T-cell (primary cell): ENCODE results near the gene UNC5A. TPM values are rescaled to one million over a fixed set of nuclear protein-coding genes. Genes with fewer than 3 reads are reported as not detected.

Experiments used
- ATAC-seq, 4 experiments: fragments of 200-7000 bp in 3 of 4; fragments of 150-1000 bp in 1 of 4; cut with Tn5 transposase; replicated peaks in 1 of 4; 1 replicate in 3 of 4; 2 replicates in 1 of 4; pipeline ENCODE4 v1.10.0; 2021; ENCODE audit warnings: moderate library complexity in 3 of 4, mild to moderate bottlenecking in 2 of 4, moderate number of reproducible peaks in 1 of 4
- CTCF ChIA-PET, 2 donors: fragments of 300-600 bp; sonication (Branson Sonifier 250); formaldehyde crosslinking; loops; one replicate each; lab custom pipeline; 2022; ENCODE audit warnings: antibody characterized with exemption in 2 of 2; lab: Charles Lee
- POLR2A ChIA-PET, 2 donors: fragments of 300-600 bp; sonication (Branson Sonifier 250); formaldehyde crosslinking; loops; one replicate each; lab custom pipeline; 2022; ENCODE audit warnings: antibody characterized with exemption in 2 of 2; lab: Charles Lee
- DNase-seq, 35 experiments: peaks; one replicate each; pipeline versions ENCODE4 v3.0.0 to v3.0.0-alpha.2; 2013 to 2023
- H3K27ac ChIP-seq: one replicate; pipeline ENCODE4 v1.5.1; 2013; ENCODE audit warnings: low read length
- H3K27me3 ChIP-seq, 2 experiments: replicated peaks in 1 of 2; 1 replicate in 1 of 2; 2 replicates in 1 of 2; pipeline versions ENCODE4 v1.6.1 to v1.7.0; 2013; ENCODE audit warnings: low read length in 1 of 2, mixed read lengths in 1 of 2; ENCODE audit not compliant: control insufficient read depth in 2 of 2, insufficient read depth in 2 of 2; ENCODE audit errors: extremely low read depth in 1 of 2
- H3K36me3 ChIP-seq, 2 donors: 1 replicate in 1 of 2; 2 replicates in 1 of 2; pipeline versions ENCODE4 v1.6.1 to v1.7.0; 2013; ENCODE audit warnings: low read length in 1 of 2; ENCODE audit not compliant: control insufficient read depth in 2 of 2, insufficient read depth in 1 of 2; ENCODE audit errors: extremely low read depth in 1 of 2
- H3K4me1 ChIP-seq, 2 experiments: 1 replicate in 1 of 2; 2 replicates in 1 of 2; pipeline versions ENCODE4 v1.6.1 to v1.7.0; 2013; ENCODE audit warnings: low read length in 2 of 2, mixed read lengths in 1 of 2; ENCODE audit not compliant: insufficient read depth in 2 of 2, control insufficient read depth in 1 of 2; ENCODE audit errors: extremely low read depth in 1 of 2
- H3K4me3 ChIP-seq, 2 donors: 1 replicate in 1 of 2; 2 replicates in 1 of 2; pipeline versions ENCODE4 v1.5.1 to v1.7.0; 2013; ENCODE audit warnings: mild to moderate bottlenecking in 2 of 2, low read length in 1 of 2, moderate library complexity in 1 of 2; ENCODE audit not compliant: control insufficient read depth in 1 of 2; ENCODE audit errors: extremely low read depth in 1 of 2
- H3K9me3 ChIP-seq: 2 replicates; pipeline ENCODE4 v1.7.0; 2013
- H3K27ac Mint-ChIP-seq, 2 donors: one replicate each; pipeline ENCODE4 v1.8.0; 2020 to 2021; ENCODE audit warnings: mild to moderate bottlenecking in 2 of 2, mixed read lengths in 2 of 2
- H3K27me3 Mint-ChIP-seq, 2 donors: one replicate each; pipeline ENCODE4 v1.8.0; 2021 to 2022; ENCODE audit warnings: mixed read lengths in 2 of 2
- H3K36me3 Mint-ChIP-seq: one replicate; pipeline ENCODE4 v1.8.0; 2021; ENCODE audit warnings: mixed read lengths
- H3K4me1 Mint-ChIP-seq, 3 donors: one replicate each; pipeline ENCODE4 v1.8.0; 2020 to 2022; ENCODE audit warnings: mixed read lengths in 3 of 3, mild to moderate bottlenecking in 1 of 3
- H3K4me3 Mint-ChIP-seq, 3 donors: one replicate each; pipeline ENCODE4 v1.8.0; 2020 to 2022; ENCODE audit warnings: mild to moderate bottlenecking in 3 of 3, mixed read lengths in 3 of 3, moderate library complexity in 3 of 3
- H3K9me3 Mint-ChIP-seq, 3 donors: one replicate each; pipeline ENCODE4 v1.8.0; 2020 to 2022; ENCODE audit warnings: mixed read lengths in 3 of 3
- WGBS: methylation state at CpG from one replicate; pipeline ENCODE4 v1.1.5; 2013; ENCODE audit warnings: missing lambda C conversion rate; ENCODE audit not compliant: insufficient coverage; 5-methylcytosine and 5-hydroxymethylcytosine counted together
- total RNA-seq, 35 experiments: library from RNA in 6 of 35; stranded (reverse) in 6 of 35; fragments of 120-200 nt in 1 of 35; gene quantifications; one replicate each; pipeline versions ENCODE4 v1.2.1 to v1.2.4 and lab custom pipeline; 2013 to 2026

Gene UNC5A
- total RNA-seq, 5 donors from 2014 or later (not counting 1 experiment from before 2014, with no cell fraction given): not detected

- no peak overlapping the region for H3K27ac ChIP-seq
- H3K4me1 ChIP-seq: no peaks in the 10 kb centered on the region
- peaks cover 32 to 53% of the 10 kb centered on the region in 2 donors for H3K27me3 Mint-ChIP-seq
- H3K9me3 ChIP-seq: no peaks in the 10 kb centered on the region
- no peak for DNase-seq
- ChIA-PET CTCF (no interaction called here), POLR2A (no interaction called here)
- 38% methylated on average over 20 of the region's 24 CpGs for WGBS
- H3K4me1 Mint-ChIP-seq: no peaks in the 10 kb centered on the region
- H3K9me3 Mint-ChIP-seq: no peaks in the 10 kb centered on the region
- H3K27ac Mint-ChIP-seq: no peak overlapping the region
- ATAC-seq: no peak
- H3K4me3 ChIP-seq: no peak overlapping the region
- no peaks in the 10 kb centered on the region for H3K36me3 Mint-ChIP-seq
- H3K4me3 Mint-ChIP-seq: no peak overlapping the region
- peaks cover 0 to 77% of the 10 kb centered on the region in 2 experiments for H3K27me3 ChIP-seq
- no peaks in the 10 kb centered on the region for H3K36me3 ChIP-seq
Observed at GRCh38 chr5:176846335-176847140, 36.2 kb downstream of the UNC5A start.

- no peak overlapping the region for H3K4me3 ChIP-seq
- H3K4me1 Mint-ChIP-seq: no peaks in the 10 kb centered on the region
- no peaks in the 10 kb centered on the region for H3K9me3 ChIP-seq
- DNase-seq: no peak
- no peak overlapping the region for H3K4me3 Mint-ChIP-seq
- 60% methylated on average over 11 of the region's 18 CpGs for WGBS
- peaks cover 0 to 83% of the 10 kb centered on the region in 2 experiments for H3K27me3 ChIP-seq
- H3K9me3 Mint-ChIP-seq: no peaks in the 10 kb centered on the region
- no peak overlapping the region for H3K27ac ChIP-seq
- no peaks in the 10 kb centered on the region for H3K4me1 ChIP-seq
- POLR2A ChIA-PET: no interaction called here
- no peak for ATAC-seq
- no peaks in the 10 kb centered on the region for H3K36me3 Mint-ChIP-seq
- H3K36me3 ChIP-seq: no peaks in the 10 kb centered on the region
- peaks cover 29 to 55% of the 10 kb centered on the region in 2 donors for H3K27me3 Mint-ChIP-seq
- no peak overlapping the region for H3K27ac Mint-ChIP-seq
- CTCF ChIA-PET: no interaction called here
Observed at GRCh38 chr5:176847148-176847547, 36.8 kb downstream of the UNC5A start.

GRCh38 chr5:176847726-176848290 lies 37.4 kb downstream of the UNC5A start:
- Mint-ChIP-seq H3K4me1 (no peaks in the 10 kb centered on the region), H3K27me3 (peaks cover 31 to 58% of the 10 kb centered on the region in 2 donors)

GRCh38 chr5:176848651-176849050 lies 38.3 kb downstream of the UNC5A start:
- 86% methylated on average over 13 of the region's 13 CpGs for WGBS
- no peaks in the 10 kb centered on the region for H3K36me3 ChIP-seq
- DNase-seq (no peak), ATAC-seq (no peak)
- ChIA-PET POLR2A (no interaction called here), CTCF (no interaction called here)
- H3K4me1 Mint-ChIP-seq: no peaks in the 10 kb centered on the region
- H3K27ac Mint-ChIP-seq: no peak overlapping the region
- no peaks in the 10 kb centered on the region for H3K9me3 Mint-ChIP-seq
- no peak overlapping the region for H3K4me3 Mint-ChIP-seq
- no peaks in the 10 kb centered on the region for H3K9me3 ChIP-seq
- peaks cover 0 to 84% of the 10 kb centered on the region in 2 experiments for H3K27me3 ChIP-seq
- H3K4me1 ChIP-seq: no peaks in the 10 kb centered on the region
- H3K27ac ChIP-seq: no peak overlapping the region
- no peaks in the 10 kb centered on the region for H3K36me3 Mint-ChIP-seq
- H3K27me3 Mint-ChIP-seq: peaks cover 32 to 55% of the 10 kb centered on the region in 2 donors
- no peak overlapping the region for H3K4me3 ChIP-seq

More at GRCh38 chr5:176847726-176848290, 37.4 kb downstream of the UNC5A start:
- Mint-ChIP-seq H3K36me3 (no peaks in the 10 kb centered on the region), H3K9me3 (no peaks in the 10 kb centered on the region), H3K4me3 (no peak overlapping the region), H3K27ac (no peak overlapping the region)
- POLR2A ChIA-PET: no interaction called here
- Histone ChIP-seq H3K36me3 (no peaks in the 10 kb centered on the region), H3K27me3 (peaks cover 0 to 83% of the 10 kb centered on the region in 2 experiments), H3K4me3 (no peak overlapping the region), H3K4me1 (no peaks in the 10 kb centered on the region), H3K27ac (no peak overlapping the region), H3K9me3 (no peaks in the 10 kb centered on the region)
- ATAC-seq (no peak), DNase-seq (no peak)
- 93% methylated on average over 4 of the region's 13 CpGs for WGBS
- CTCF ChIA-PET: no interaction called here

- ATAC-seq (no peak), DNase-seq (no peak)
- CTCF ChIA-PET: interaction anchor here in 1 of 2 donors (0.7 kb wide), 1 partner anchor 9 kb away, joined by 7 read pairs; no protein-coding TSS in a partner anchor
- Histone ChIP-seq H3K36me3 (no peaks in the 10 kb centered on the region), H3K27ac (no peak overlapping the region), H3K4me1 (no peaks in the 10 kb centered on the region), H3K27me3 (peaks cover 0 to 80% of the 10 kb centered on the region in 2 experiments), H3K4me3 (no peak overlapping the region), H3K9me3 (no peaks in the 10 kb centered on the region)
- WGBS: 73% methylated on average over 2 of the region's 7 CpGs
- Mint-ChIP-seq H3K27me3 (peaks cover 29 to 59% of the 10 kb centered on the region in 2 donors), H3K4me1 (no peaks in the 10 kb centered on the region), H3K4me3 (no peak overlapping the region), H3K27ac (no peak overlapping the region), H3K36me3 (no peaks in the 10 kb centered on the region), H3K9me3 (no peaks in the 10 kb centered on the region)
- POLR2A ChIA-PET: no interaction called here
Observed at GRCh38 chr5:176849611-176850227, 39.4 kb downstream of the UNC5A start.

- Mint-ChIP-seq H3K27ac (no peak overlapping the region), H3K36me3 (no peaks in the 10 kb centered on the region), H3K27me3 (peaks cover 22 to 52% of the 10 kb centered on the region in 2 donors), H3K4me3 (no peak overlapping the region), H3K4me1 (no peaks in the 10 kb centered on the region), H3K9me3 (no peaks in the 10 kb centered on the region)
- Histone ChIP-seq H3K4me1 (no peaks in the 10 kb centered on the region), H3K27ac (no peak overlapping the region), H3K36me3 (no peaks in the 10 kb centered on the region), H3K4me3 (no peak overlapping the region), H3K27me3 (peaks cover 0 to 79% of the 10 kb centered on the region in 2 experiments), H3K9me3 (no peaks in the 10 kb centered on the region)
- ATAC-seq (no peak), DNase-seq (no peak)
- WGBS: 79% methylated on average over 21 of the region's 21 CpGs
- ChIA-PET CTCF (interaction anchor here in 1 of 2 donors (0.7 kb wide), 1 partner anchor 8 kb away, joined by 7 read pairs; no protein-coding TSS in a partner anchor), POLR2A (no interaction called here)
Observed at GRCh38 chr5:176850371-176851245, 40.2 kb downstream of the UNC5A start.
